Fibroblast of lung (primary cell): ENCODE measurements around the gene CACNA1E. TPM values are rescaled to one million over a fixed set of nuclear protein-coding genes. Genes with fewer than 3 reads are reported as not detected.

Source experiments
- DNase-seq, 2 donors: peaks; one replicate each; pipeline versions ENCODE4 v3.0.0 to v3.0.0-alpha.2; 2010; ENCODE audit warnings: low read depth in 2 of 2
- H2AFZ ChIP-seq: 2 replicates; pipeline ENCODE4 v1.5.1; 2012; ENCODE audit warnings: low read length, control low read depth, inconsistent platforms
- H3K27ac ChIP-seq: 2 replicates; pipeline ENCODE4 v1.5.1; 2011; ENCODE audit warnings: low read length, control low read depth; ENCODE audit not compliant: insufficient read depth
- H3K27me3 ChIP-seq: 2 replicates; pipeline ENCODE4 v1.5.1; 2011; ENCODE audit warnings: mild to moderate bottlenecking, low read length; ENCODE audit not compliant: control insufficient read depth, insufficient read depth
- H3K36me3 ChIP-seq: 2 replicates; pipeline ENCODE4 v1.5.1; 2011; ENCODE audit warnings: low read length; ENCODE audit not compliant: control insufficient read depth, insufficient read depth
- H3K4me1 ChIP-seq: 2 replicates; pipeline ENCODE4 v1.5.1; 2011; ENCODE audit warnings: low read length; ENCODE audit not compliant: control insufficient read depth, insufficient read depth; ENCODE audit errors: extremely low read depth
- H3K4me2 ChIP-seq: 2 replicates; pipeline ENCODE4 v1.5.1; 2011; ENCODE audit warnings: low read length, control low read depth; ENCODE audit not compliant: insufficient read depth; ENCODE audit errors: extremely low read depth
- H3K4me3 ChIP-seq, 4 experiments: fragments of 200-600 bp in 1 of 4; sonication (generic) in 1 of 4; replicated peaks in 1 of 4; 2 replicates each; pipeline ENCODE4 v1.5.1; 2011 to 2016; ENCODE audit warnings: low read length in 4 of 4, low read depth in 3 of 4, mild to moderate bottlenecking in 3 of 4, control low read depth in 2 of 4, inconsistent platforms in 1 of 4, mixed read lengths in 1 of 4; ENCODE audit not compliant: insufficient read depth in 1 of 4; ENCODE audit errors: control extremely low read depth in 1 of 4
- H3K79me2 ChIP-seq: 2 replicates; pipeline ENCODE4 v1.5.1; 2012; ENCODE audit warnings: mild to moderate bottlenecking, low read length, inconsistent platforms; ENCODE audit not compliant: control insufficient read depth, insufficient read depth
- H3K9ac ChIP-seq: 2 replicates; pipeline ENCODE4 v1.5.1; 2011; ENCODE audit warnings: mild to moderate bottlenecking, low read length, control low read depth; ENCODE audit not compliant: insufficient read depth
- H3K9me3 ChIP-seq: 2 replicates; pipeline ENCODE4 v1.5.1; 2012; ENCODE audit warnings: low read depth, low read length; ENCODE audit not compliant: control insufficient read depth, insufficient read depth
- H4K20me1 ChIP-seq: 2 replicates; pipeline ENCODE4 v1.5.1; 2011; ENCODE audit warnings: low read length; ENCODE audit not compliant: control insufficient read depth, insufficient read depth; ENCODE audit errors: extremely low read depth
- EZH2 ChIP-seq: IDR thresholded peaks from 2 replicates; pipeline ENCODE4 v1.5.1; 2012; ENCODE audit warnings: low read length, control low read depth, mild to moderate bottlenecking; ENCODE audit errors: missing control alignments
- polyA plus RNA-seq, 2 donors: library from polyadenylated mRNA; depleted of rRNA in 1 of 2; stranded (reverse) in 1 of 2; unstranded in 1 of 2; fragments of >200 nt; gene quantifications; 2 replicates each; pipeline ENCODE4 v1.2.1, GENCODE V29; 2011 to 2012; ENCODE audit warnings: missing spikeins in 1 of 2
- total RNA-seq: library from RNA; depleted of rRNA; stranded (reverse); fragments of >200 nt; gene quantifications from 2 replicates; pipeline ENCODE4 v1.2.1, GENCODE V29; 2014
- TF ChIP-seq, protein P1 (sequence below), 2 donors: IDR thresholded peaks in 1 of 2; conservative IDR thresholded peaks in 1 of 2; 1 replicate in 1 of 2; 2 replicates in 1 of 2; pipeline ENCODE4 v1.5.1; 2011 to 2012; ENCODE audit warnings: low read length in 2 of 2, control low read depth in 1 of 2, inconsistent platforms in 1 of 2, low read depth in 1 of 2, mild to moderate bottlenecking in 1 of 2

The CACNA1E gene
- total and polyA plus RNA-seq, 2 donors (not counting 1 experiment from before 2014, with no cell fraction given): 0.01 TPM; not detected in 1

DNA sequence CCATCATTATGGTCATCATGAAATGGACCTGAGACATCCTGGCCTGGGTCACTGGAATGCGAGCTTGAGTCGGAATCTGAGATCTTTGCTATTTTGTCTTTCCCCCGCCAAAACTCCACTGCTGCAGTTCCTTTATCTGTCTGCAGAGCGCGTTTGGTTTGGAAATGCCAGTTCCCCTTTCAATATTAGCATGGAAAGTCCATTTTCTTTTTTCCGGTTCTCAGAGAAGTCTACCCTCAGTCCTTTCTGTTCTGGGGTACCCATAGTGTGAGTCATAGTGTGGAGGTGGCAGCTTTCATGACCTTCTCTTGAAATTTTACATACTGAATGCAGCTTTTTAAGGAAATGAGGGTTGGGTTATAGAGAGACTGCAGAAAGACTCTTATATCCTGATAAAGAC, 14.6 kb downstream of the CACNA1E start:
- H3K9me3 ChIP-seq: no peaks in the 10 kb centered on the region
- no peak overlapping the region for H2AFZ ChIP-seq
- H3K4me2 ChIP-seq: no peak overlapping the region
- H3K36me3 ChIP-seq: no peaks in the 10 kb centered on the region
- H3K27me3 ChIP-seq: no peaks in the 10 kb centered on the region
- no peak overlapping the region for H3K9ac ChIP-seq
- no peak for DNase-seq
- no peak overlapping the region for H3K27ac ChIP-seq
- H3K79me2 ChIP-seq: no peaks in the 10 kb centered on the region
- no peaks in the 10 kb centered on the region for H3K4me1 ChIP-seq
- TF ChIP-seq, protein P1, sequence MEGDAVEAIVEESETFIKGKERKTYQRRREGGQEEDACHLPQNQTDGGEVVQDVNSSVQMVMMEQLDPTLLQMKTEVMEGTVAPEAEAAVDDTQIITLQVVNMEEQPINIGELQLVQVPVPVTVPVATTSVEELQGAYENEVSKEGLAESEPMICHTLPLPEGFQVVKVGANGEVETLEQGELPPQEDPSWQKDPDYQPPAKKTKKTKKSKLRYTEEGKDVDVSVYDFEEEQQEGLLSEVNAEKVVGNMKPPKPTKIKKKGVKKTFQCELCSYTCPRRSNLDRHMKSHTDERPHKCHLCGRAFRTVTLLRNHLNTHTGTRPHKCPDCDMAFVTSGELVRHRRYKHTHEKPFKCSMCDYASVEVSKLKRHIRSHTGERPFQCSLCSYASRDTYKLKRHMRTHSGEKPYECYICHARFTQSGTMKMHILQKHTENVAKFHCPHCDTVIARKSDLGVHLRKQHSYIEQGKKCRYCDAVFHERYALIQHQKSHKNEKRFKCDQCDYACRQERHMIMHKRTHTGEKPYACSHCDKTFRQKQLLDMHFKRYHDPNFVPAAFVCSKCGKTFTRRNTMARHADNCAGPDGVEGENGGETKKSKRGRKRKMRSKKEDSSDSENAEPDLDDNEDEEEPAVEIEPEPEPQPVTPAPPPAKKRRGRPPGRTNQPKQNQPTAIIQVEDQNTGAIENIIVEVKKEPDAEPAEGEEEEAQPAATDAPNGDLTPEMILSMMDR (conservative IDR thresholded peaks at IDR 0.05 in 1 of 2, IDR thresholded peaks at IDR 0.05 in 1 of 2; ENCODE audit: low read depth in 1 of 2, low read length in 2 of 2): no peak
- TF ChIP-seq EZH2: no peak
- H4K20me1 ChIP-seq: no peaks in the 10 kb centered on the region
- no peak overlapping the region for H3K4me3 ChIP-seq

- Histone ChIP-seq H3K36me3 (no peaks in the 10 kb centered on the region), H3K9me3 (no peaks in the 10 kb centered on the region), H3K4me3 (no peak overlapping the region), H3K4me2 (no peak overlapping the region), H4K20me1 (no peaks in the 10 kb centered on the region), H2AFZ (no peak overlapping the region), H3K79me2 (no peaks in the 10 kb centered on the region), H3K4me1 (no peaks in the 10 kb centered on the region), H3K27ac (no peak overlapping the region), H3K9ac (no peak overlapping the region), H3K27me3 (no peaks in the 10 kb centered on the region)
- no peak for DNase-seq
- TF ChIP-seq EZH2: no peak
- TF ChIP-seq, protein P1 (conservative IDR thresholded peaks at IDR 0.05 in 1 of 2, IDR thresholded peaks at IDR 0.05 in 1 of 2; ENCODE audit: low read depth in 1 of 2, low read length in 2 of 2): no peak
These were observed 16.5 kb downstream of the CACNA1E start for GRCh38 chr1:181499825-181500224.

DNA sequence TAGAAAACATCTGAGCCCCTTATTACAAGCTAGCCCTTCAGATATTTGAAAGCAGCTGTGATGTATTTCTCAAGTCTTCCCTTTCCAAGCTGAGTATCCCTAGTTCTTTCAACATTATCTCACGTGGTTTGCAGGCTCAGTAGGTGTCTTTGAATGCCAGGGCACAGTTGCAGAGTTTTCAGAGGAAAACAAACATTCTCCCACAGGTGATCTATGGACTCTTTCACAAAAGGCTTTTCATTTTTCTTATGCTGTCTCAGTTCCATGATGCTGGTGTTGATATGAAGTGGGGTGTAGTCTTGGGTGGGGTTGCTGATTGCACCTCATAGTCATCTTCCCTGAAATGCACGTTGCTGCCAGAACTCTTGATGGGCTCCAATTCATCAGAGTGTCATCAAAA, 17.3 kb downstream of the CACNA1E start:
- Histone ChIP-seq H3K36me3 (no peaks in the 10 kb centered on the region), H4K20me1 (no peaks in the 10 kb centered on the region), H3K4me2 (no peak overlapping the region), H3K9me3 (no peaks in the 10 kb centered on the region), H3K27me3 (no peaks in the 10 kb centered on the region), H3K27ac (no peak overlapping the region), H3K9ac (no peak overlapping the region), H3K4me1 (no peaks in the 10 kb centered on the region), H3K4me3 (no peak overlapping the region), H3K79me2 (no peaks in the 10 kb centered on the region), H2AFZ (no peak overlapping the region)
- TF ChIP-seq EZH2: no peak
- TF ChIP-seq, protein P1 (conservative IDR thresholded peaks at IDR 0.05 in 1 of 2, IDR thresholded peaks at IDR 0.05 in 1 of 2; ENCODE audit: low read depth in 1 of 2, low read length in 2 of 2): no peak
- no peak for DNase-seq
